HEK293T (cell line): Measurements from ENCODE around the gene ANKS4B.

Experiments
- ARNT ChIP-seq: fragments of 450-650 bp; IDR thresholded peaks from 2 replicates; pipeline ENCODE4 v1.6.1; 2017; ENCODE audit warnings: mild to moderate bottlenecking
- BHLHE40 ChIP-seq: fragments of 450-650 bp; IDR thresholded peaks from 2 replicates; pipeline ENCODE4 v1.6.1; 2016; ENCODE audit warnings: mild to moderate bottlenecking, moderate library complexity, borderline replicate concordance
- FOXM1 ChIP-seq: fragments of 450-650 bp; IDR thresholded peaks from 2 replicates; pipeline ENCODE4 v1.6.1; 2017; ENCODE audit warnings: mild to moderate bottlenecking, borderline replicate concordance
- HDGF ChIP-seq: fragments of 450-650 bp; IDR thresholded peaks from 2 replicates; pipeline ENCODE4 v1.6.1; 2017; ENCODE audit warnings: antibody characterized with exemption, borderline replicate concordance
- SUZ12 ChIP-seq: fragments of 450-650 bp; IDR thresholded peaks from 2 replicates; pipeline ENCODE4 v1.6.1; 2016; ENCODE audit warnings: mild to moderate bottlenecking

DNA sequence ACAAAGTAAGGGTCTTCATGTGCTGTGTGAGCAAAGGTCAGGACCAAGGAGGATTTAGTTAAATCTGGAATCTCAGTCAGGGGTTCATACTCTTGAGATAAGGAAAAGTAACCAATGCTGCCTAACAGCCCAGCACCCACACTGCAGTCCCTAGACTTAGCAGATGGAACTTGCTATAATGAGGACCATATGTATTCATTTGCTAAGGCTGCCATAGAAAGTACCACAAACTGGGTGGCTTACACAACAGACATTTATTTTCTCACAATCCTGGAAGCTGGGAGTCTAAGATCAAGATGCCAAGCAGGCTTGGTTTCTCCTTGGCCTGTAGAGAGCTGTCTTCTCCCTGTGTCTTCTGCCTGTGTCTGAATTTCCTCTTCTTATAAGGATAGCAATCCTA, 42.9 kb upstream of the ANKS4B start:
- TF ChIP-seq ARNT (no peak), SUZ12 (no peak), BHLHE40 (no peak), FOXM1 (no peak), HDGF (no peak)
